Skeletal muscle cell (primary cell): ENCODE data around the gene CEACAM19.
"Not testable (repeated sequence)": the region's sequence is repeated elsewhere in the genome, so short reads cannot be mapped to it uniquely, and the experiment has no call there.

ENCODE experiments used
- DNase-seq: peaks from one replicate; pipeline ENCODE4 v3.0.0-alpha.2; 2010; ENCODE audit warnings: low read depth
- H3K4me3 ChIP-seq: 2 replicates; pipeline ENCODE4 v1.5.1; 2011; ENCODE audit warnings: low read depth, mild to moderate bottlenecking, control low read depth, low read length, moderate library complexity

Gene CEACAM19

GRCh38 chr19:44694184-44694579 lies 22.9 kb downstream of the CEACAM19 start:
- no peak overlapping the region for H3K4me3 ChIP-seq
- no peak for DNase-seq

- H3K4me3 ChIP-seq = no peak overlapping the region
- no peak for DNase-seq
These were observed 25.8 kb downstream of the CEACAM19 start for GRCh38 chr19:44696939-44697669.

- H3K4me3 ChIP-seq = no peak overlapping the region
- DNase-seq = no peak
These were observed 26.4 kb downstream of the CEACAM19 start for GRCh38 chr19:44697670-44698034.

GRCh38 chr19:44698492-44699201 lies 27.4 kb downstream of the CEACAM19 start, which contains the start of gene CEACAM16:
CEACAM16 (plus strand) TSS chr19:44699151; CDS start chr19:44701457, 2,306 bp downstream.
- DNase-seq = no peak
- no peak within 1 kb of the TSS for H3K4me3 ChIP-seq

GRCh38 chr19:44700547-44700946 lies 29.3 kb downstream of the CEACAM19 start:
- H3K4me3 ChIP-seq = no peak overlapping the region
- DNase-seq = no peak

GRCh38 chr19:44701228-44701627 lies 29.9 kb downstream of the CEACAM19 start:
- DNase-seq = no peak
- H3K4me3 ChIP-seq = no peak overlapping the region

- DNase-seq = no peak
- no peak overlapping the region for H3K4me3 ChIP-seq
These were observed 31.4 kb downstream of the CEACAM19 start for GRCh38 chr19:44702551-44703176.

GRCh38 chr19:44703336-44704078 lies 32.2 kb downstream of the CEACAM19 start:
- no peak for DNase-seq
- H3K4me3 ChIP-seq = no peak overlapping the region

- DNase-seq = no peak
- no peak overlapping the region for H3K4me3 ChIP-seq
These were observed 33.7 kb downstream of the CEACAM19 start for GRCh38 chr19:44704982-44705381.

GRCh38 chr19:44705502-44706010 lies 34.3 kb downstream of the CEACAM19 start:
- no peak overlapping the region for H3K4me3 ChIP-seq
- DNase-seq = no peak

GRCh38 chr19:44706506-44707236 lies 35.4 kb downstream of the CEACAM19 start:
- DNase-seq = no peak
- no peak overlapping the region for H3K4me3 ChIP-seq

- DNase-seq = no peak
- no peak overlapping the region for H3K4me3 ChIP-seq
These were observed 36.5 kb downstream of the CEACAM19 start for GRCh38 chr19:44707794-44708193.

- no peak for DNase-seq
- no peak overlapping the region for H3K4me3 ChIP-seq
These were observed 37.7 kb downstream of the CEACAM19 start for GRCh38 chr19:44708940-44709339.

GRCh38 chr19:44709434-44710266 lies 38.4 kb downstream of the CEACAM19 start:
- DNase-seq, H3K4me3 ChIP-seq: not testable (repeated sequence)

- H3K4me3 ChIP-seq = no peak overlapping the region
- DNase-seq = no peak
These were observed 39.2 kb downstream of the CEACAM19 start for GRCh38 chr19:44710483-44710882.

GRCh38 chr19:44712864-44713515 lies 41.7 kb downstream of the CEACAM19 start:
- H3K4me3 ChIP-seq = no peak overlapping the region
- no peak for DNase-seq

GRCh38 chr19:44714597-44715169 lies 43.4 kb downstream of the CEACAM19 start:
- DNase-seq = no peak

More at GRCh38 chr19:44714597-44715169, 43.4 kb downstream of the CEACAM19 start:
- H3K4me3 ChIP-seq = no peak overlapping the region
